Uterus (tissue), 2 donors: ENCODE results near the gene SRGAP2B.
"Not testable (repeated sequence)": the region's sequence is repeated elsewhere in the genome, so short reads cannot be mapped to it uniquely, and the experiment has no call there.

Experiments used
- CTCF ChIP-seq, 4 experiments: fragments of 200-600 bp in 2 of 4; fragments of 450-650 bp in 2 of 4; sonication (generic) in 2 of 4; IDR thresholded peaks; one replicate each; pipeline ENCODE4 v1.5.1; 2016 to 2019; ENCODE audit warnings: antibody characterized with exemption in 4 of 4, mild to moderate bottlenecking in 2 of 4, moderate library complexity in 1 of 4
- POLR2A ChIP-seq, 2 donors: fragments of 450-650 bp; IDR thresholded peaks; one replicate each; pipeline ENCODE4 v1.6.1; 2016; ENCODE audit warnings: antibody characterized with exemption in 2 of 2, mild to moderate bottlenecking in 1 of 2, moderate library complexity in 1 of 2

- not testable (repeated sequence) for TF ChIP-seq CTCF, POLR2A (IDR thresholded peaks at IDR 0.05)
These were observed 31.0 kb downstream of the SRGAP2B start for GRCh38 chr1:145063941-145064648.
